ENCODE measurements around the gene NCAN.

Gene NCAN

DNA sequence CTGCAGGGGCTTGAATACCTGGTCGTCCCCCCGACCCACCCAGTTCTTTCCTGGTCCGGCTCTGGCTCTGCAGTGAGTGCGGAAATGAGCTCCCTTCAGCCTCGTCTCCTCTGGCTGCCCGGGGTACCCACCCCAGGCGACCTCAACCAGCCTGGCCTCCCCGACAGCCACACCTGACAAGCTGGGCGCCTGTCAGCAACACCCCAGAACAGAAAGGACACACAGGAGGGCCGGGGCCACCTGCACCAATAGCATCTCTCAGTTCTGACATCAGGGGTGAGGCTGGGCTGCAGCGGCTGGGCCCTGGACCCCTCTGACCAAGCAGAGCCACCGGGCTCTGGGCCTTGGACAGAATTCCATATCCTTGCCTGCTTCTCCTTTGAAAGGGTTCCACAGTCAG lies 88.9 kb downstream of the NCAN start:
- no peak for DNase-seq (ENCODE audit: low read depth)
- no peak overlapping the region for H3K4me3 ChIP-seq (ENCODE audit: low read depth, low read length)
- TF ChIP-seq, protein P1, sequence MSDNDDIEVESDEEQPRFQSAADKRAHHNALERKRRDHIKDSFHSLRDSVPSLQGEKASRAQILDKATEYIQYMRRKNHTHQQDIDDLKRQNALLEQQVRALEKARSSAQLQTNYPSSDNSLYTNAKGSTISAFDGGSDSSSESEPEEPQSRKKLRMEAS (IDR thresholded peaks at IDR 0.05; ENCODE audit: low read depth, low read length) = no peak
- TF ChIP-seq, protein P2, sequence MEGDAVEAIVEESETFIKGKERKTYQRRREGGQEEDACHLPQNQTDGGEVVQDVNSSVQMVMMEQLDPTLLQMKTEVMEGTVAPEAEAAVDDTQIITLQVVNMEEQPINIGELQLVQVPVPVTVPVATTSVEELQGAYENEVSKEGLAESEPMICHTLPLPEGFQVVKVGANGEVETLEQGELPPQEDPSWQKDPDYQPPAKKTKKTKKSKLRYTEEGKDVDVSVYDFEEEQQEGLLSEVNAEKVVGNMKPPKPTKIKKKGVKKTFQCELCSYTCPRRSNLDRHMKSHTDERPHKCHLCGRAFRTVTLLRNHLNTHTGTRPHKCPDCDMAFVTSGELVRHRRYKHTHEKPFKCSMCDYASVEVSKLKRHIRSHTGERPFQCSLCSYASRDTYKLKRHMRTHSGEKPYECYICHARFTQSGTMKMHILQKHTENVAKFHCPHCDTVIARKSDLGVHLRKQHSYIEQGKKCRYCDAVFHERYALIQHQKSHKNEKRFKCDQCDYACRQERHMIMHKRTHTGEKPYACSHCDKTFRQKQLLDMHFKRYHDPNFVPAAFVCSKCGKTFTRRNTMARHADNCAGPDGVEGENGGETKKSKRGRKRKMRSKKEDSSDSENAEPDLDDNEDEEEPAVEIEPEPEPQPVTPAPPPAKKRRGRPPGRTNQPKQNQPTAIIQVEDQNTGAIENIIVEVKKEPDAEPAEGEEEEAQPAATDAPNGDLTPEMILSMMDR (IDR thresholded peaks at IDR 0.05; ENCODE audit: low read depth, low read length) = no peak
- TF ChIP-seq POLR2A (IDR thresholded peaks at IDR 0.05; ENCODE audit: extremely low read depth, insufficient read length) (no peak), MYC (IDR thresholded peaks at IDR 0.05; ENCODE audit: low read depth, low read length) (no peak)

Measured in NB4 (cell line).